Right renal cortex interstitium (tissue), 3 donors: ENCODE data around the gene GPR179. TPM values are rescaled to one million over a fixed set of nuclear protein-coding genes. Genes with fewer than 3 reads are reported as not detected.
"Not testable (repeated sequence)": the region's sequence is repeated elsewhere in the genome, so short reads cannot be mapped to it uniquely, and the experiment has no call there.

ENCODE experiments used
- DNase-seq, 3 donors: peaks; one replicate each; pipeline ENCODE4 v3.0.0-alpha.2; 2013; ENCODE audit warnings: low read depth in 3 of 3, low spot score in 2 of 3
- polyA plus RNA-seq, 3 donors: library from polyadenylated mRNA; unstranded; fragments of 120-200 nt; gene quantifications; one replicate each; pipeline ENCODE4 v1.2.1, GENCODE V29; 2013; ENCODE audit not compliant: insufficient read length in 3 of 3

The GPR179 gene
- polyA plus RNA-seq, 3 donors = 0.03 to 0.07 (median 0.06) TPM

DNA sequence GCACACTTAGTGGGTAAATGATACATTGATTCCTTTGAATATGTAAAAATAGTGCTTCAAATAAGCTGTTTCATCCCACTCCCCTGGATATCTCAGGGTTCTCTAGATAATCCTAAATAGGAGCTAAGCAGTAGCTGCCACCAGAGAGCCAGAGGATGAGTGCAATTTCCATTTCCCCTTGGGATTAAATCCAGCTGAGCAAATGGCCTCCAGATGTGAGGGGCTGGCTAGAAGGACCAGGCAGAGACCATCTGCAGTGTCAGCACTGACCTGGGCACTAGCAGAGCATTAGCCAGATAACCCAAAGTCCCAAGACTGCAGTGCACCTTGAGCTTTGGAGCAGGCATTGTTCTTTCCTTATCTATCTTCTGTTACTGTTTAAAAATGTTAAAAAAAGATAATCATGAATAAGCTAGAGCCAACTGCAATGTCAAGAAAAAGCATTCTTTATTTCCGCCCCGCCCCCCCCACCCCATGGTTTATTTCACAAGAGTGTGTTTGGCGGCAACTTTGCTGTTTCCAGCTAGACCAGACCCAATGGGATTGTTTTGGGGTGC, 19.5 kb downstream of the GPR179 start:
- no peak for DNase-seq

DNA sequence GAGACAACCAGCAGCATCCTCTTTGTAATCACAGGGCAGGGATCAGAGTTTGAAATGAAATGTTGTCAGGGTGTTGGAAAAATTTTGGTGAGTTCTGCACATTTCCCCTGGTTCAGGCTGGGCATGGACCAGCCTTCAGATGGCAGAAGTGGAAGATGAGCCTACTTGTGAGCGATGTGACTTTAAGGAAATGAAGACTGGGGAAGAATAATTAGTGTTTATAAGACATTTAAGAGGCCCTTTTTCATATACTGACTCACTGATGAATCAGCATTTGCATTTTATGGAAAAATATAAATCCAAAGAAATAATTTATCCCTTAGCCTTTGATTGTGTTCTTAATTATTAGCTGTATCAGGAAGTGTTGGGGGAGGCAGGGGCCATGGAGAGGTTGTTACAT, 20.9 kb downstream of the GPR179 start:
- no peak for DNase-seq

DNA sequence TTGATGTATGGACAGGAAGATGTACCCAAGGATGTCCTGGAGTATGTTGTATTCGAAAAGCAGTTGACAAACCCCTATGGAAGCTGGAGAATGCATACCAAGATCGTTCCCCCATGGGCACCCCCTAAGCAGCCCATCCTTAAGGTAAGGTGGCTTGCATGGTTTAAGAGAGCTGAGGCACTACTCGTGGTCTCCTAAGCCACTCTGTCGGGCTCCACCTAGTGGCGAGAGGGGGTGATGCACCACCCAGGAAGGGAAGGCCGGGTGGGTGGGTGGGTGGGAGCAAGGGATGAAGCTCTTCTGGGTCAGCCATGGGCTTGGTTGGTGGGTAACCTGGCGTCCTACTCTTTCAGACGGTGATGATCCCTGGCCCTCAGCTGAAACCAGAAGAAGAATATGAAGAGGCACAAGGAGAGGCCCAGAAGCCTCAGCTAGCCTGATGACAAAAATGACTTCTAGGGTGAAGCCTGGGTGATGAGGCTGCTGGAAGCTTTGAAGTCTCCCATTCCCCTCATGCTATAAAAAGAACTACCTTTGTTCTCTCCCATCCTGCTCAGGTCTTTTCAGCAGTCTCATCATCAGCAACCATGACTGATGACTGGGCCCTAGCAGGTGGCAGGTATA, 21.5 kb downstream of the GPR179 start:
- DNase-seq = peak in 1 of 3 donors; percentile 18

DNA sequence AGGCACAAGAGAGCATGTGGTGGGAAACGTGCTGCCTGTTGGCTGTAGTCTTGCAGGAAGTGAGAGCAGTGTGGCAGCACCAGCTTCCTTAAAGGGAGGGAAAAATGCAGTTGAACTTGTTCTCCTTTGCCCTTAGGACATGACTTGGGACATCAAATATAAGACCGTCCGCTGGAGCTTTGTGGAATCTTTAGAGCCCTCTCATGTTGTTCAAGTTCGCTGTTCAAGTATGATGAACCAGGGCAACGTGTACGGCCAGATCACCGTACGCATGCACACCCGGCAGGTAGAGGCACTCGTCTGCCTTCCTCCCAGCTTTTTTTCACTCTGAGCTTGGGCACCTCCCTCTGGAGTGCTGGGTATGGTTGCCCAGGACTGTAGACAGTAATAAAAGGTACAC, 23.3 kb downstream of the GPR179 start:
- DNase-seq = no peak

DNA sequence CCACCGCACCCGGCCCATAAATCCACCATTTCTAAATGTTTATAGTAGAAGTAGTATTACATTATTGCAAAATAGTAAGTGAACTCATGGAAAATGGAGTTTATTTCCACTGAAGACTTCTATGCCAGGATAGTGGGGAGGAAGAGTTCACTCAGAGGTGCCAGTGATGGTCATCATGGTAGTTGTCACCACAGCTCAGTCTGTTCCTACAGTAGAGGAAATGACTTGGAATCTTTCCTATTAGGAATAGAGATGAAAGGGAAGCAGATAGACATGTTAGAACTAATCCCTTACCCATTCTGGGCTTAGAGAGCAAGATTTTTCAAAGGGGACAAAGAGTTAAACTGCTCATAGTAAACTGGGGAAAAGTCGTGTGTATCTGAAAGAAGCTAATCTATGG, 26.7 kb downstream of the GPR179 start:
- no peak for DNase-seq

DNA sequence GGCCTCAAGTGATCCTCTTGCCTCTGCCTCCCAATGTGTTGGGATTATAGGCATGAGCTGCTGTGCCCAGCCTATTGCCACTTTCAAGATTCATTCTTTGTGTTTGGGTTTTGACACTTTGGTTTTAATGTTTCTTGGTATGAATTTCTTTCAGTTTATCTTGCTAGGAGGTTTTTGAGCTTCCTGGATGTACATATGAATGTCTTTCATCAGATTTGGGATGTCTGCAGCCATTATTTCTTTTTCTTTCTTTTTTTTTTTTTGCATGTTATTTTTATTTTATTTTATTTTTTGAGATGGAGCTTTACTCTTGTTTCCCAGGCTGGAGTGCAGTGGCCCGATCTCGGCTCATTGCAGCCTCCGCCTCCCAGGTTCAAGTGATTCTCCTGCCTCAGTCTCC, 28.3 kb downstream of the GPR179 start:
- no peak for DNase-seq

DNA sequence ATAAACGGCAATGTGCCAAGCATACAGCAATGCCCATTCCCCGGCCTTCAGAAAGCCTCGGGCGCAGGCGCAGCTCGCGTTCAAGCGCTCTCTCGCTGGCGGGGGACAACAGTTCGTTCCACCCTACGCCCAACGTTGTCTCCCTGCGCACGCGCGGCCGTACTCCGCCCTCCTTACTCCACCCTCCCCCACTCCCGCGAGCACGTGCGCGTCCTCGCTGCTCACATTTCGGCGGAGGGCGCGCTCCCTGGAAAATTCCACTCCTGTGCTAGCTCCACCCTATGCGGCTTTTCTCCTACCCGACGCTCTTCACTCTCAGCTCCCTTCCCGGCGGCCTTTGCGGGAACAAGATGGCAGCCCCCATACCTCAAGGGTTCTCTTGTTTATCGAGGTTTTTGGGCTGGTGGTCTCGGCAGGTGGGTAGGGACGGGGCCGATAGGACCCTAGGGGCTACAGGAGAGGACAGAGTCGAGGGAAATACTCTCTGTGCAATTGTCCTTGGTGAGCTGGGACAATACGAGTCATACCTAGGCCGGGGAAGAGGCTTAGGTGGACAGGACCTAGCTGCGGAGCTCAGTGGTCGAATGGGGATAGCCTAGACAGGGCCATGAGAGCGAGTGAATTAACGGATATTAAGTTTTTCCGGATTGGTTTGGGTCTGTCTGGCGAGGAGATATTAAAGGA, 46.8 kb downstream of the GPR179 start, which contains the start of gene MRPL45:
Gene MRPL45 (plus strand): TSS at position 335 of the 684 bp plus-strand sequence. CDS start 16 bp downstream, at position 351.
- DNase-seq = peak; percentile 89 to 90 (median 90)

DNA sequence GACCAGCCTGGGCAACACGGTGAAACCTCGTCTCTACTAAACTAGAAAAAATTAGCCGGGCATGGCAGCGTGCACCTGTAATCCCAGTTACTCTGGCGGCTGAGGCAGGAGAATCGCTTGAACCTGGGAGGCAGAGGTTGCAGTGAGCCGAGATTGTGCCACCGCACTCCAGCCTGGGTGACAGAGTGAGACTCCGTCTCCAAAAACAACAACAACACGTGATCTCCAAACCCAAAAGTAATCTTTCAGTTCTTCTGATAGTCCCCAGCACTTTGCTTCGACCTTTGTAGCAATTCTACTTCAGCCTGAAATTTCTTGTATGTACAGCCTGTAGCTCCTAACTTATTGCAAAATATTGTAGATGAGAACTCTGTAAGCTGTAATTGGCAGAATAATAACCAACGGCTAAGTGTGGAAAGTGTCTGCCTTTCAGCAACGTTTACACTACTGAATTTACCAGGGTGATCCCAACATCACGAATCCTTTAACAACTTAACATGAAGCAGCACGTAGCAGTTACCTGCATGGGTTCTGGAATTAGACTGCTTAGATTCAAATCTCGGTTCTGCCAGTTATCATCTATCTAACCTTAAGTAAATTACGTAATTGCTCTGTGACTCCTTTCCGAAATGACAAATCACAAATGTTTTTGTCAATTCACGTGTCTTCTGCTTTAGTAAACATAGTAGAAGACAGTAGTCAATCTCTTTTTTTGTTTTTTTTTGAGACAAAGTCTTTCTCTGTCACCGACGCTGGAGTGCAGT, 48.0 kb downstream of the GPR179 start:
- DNase-seq = not testable (repeated sequence)

DNA sequence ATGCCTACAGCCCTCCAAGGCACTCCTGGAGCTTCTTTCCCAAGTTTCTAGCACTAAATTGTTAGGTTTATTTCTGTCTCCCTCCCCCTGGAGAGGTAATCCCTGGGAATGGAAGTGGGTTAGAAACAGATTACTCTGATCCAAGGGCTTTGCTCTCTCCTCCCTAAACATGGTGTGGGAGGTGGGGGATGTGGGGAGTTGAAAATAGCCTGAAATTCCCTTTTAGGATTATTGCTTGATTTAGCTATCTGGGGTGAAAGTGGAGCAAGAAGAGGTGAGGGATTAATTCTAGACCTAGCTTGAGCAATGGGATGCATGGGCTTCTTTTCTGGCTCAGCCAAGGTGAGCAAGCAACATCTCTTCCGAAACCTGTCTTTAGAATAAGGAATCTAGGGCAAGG, 54.0 kb downstream of the GPR179 start:
- not testable (repeated sequence) for DNase-seq

DNA sequence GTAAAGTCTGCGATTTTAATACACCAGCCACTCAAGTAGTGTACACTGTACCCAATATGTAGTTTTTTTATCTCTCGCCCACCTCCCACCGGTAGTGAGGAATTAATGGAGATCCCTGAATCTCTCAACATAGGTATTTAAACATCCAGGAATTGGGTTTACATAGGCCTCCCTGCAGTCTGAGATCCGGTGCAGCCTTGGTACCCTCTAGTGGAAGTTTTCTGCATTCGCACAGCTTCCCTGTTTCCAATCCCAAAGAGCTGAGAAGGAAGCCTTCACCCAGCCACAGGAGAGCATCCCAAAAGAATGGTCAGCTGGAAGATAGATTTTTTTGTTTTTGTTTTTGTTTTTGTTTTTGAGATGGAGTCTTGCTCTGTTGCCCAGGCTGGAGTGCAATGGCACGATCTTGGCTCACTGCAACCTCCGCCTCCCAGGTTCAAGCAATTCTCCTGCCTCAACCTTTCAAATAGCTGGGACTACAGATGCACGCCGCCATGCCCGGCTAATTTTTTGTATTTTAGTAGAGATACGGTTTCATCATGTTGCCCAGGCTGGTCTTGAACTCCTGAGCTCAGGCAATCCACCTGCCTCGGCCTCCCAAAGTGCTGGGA, 55.4 kb downstream of the GPR179 start:
- DNase-seq = not testable (repeated sequence)

DNA sequence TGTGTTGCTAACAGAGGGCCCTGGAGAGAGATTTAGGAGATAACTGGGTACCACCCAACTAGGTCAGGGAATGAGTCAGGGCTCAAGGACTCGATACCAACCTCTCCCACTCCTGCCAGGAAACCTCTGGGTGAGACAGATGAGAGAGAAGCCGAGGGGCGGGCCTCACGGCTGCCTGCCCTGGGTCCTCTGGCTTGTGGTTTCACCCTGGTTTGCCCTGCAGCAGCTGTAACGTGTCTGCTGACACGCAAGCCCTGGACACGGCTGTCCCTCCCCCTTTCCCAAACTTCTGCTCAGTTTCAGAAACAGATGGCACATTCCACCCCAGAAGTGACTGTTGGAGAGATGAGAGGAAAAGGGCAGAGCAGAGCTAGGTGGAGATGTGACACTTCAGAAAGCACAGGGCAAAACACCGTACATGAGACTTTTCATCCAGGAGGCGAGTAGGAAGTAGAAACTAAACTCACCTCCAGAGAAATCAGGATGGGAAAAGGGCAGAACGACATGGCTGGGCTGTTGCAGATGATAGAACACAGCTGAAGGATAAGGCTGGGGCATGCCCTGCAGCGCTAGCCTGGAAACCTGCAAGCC, 57.2 kb downstream of the GPR179 start:
- peak; percentile 17 to 56 (median 36) for DNase-seq

DNA sequence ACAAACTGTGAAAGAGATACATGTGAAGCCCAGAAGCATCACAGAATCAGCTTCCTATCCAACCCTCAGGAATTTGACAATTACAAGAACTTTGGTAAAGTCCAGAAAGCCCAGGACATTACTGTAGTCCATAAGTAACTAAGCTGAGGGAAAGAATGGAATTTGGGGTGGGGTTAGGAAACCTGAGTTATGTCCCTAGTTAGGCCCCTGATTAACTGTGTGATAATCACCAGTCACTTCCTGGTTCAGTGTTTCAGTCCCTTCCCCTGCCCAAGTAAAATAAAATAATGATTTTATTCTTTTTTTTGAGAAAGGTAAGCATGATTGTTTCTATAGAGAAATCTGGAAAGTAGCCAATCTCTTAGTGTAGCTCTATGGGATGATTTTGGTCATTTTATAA, 57.8 kb downstream of the GPR179 start:
- not testable (repeated sequence) for DNase-seq

Other genes with a start within 250 kb of the GPR179 start
- not detected for gene TBC1D3E, start 216.0 kb downstream of the GPR179 start, polyA plus RNA-seq
- gene TBC1D3, start 151.4 kb downstream of the GPR179 start, polyA plus RNA-seq = 1 to 10 TPM in 1 of 3 donors, not detected in 2; 3.5 TPM
- 10 to 100 TPM; 66.6 to 73.1 (median 68.4) TPM for gene MRPL45, start 46.8 kb downstream of the GPR179 start, polyA plus RNA-seq
- gene SOCS7, start 7.9 kb upstream of the GPR179 start, polyA plus RNA-seq = 10 to 100 TPM; 16.8 to 18.6 (median 18.6) TPM
- 10 to 100 TPM; 46.5 to 63.1 (median 54.8) TPM for gene ARHGAP23, start 84.5 kb upstream of the GPR179 start, polyA plus RNA-seq